HepG2 (cell line): ENCODE data around the gene PNPLA2. TPM values are rescaled to one million over a fixed set of nuclear protein-coding genes. Genes with fewer than 3 reads are reported as not detected.
A peak's percentile ranks its signal among the peaks of the same experiment; 100 is the strongest.

Experiments used
- AKAP8 ChIP-seq: sonication (generic); formaldehyde crosslinking; IDR thresholded peaks from 2 replicates; pipeline ENCODE4 v1.5.1; 2020; ENCODE audit warnings: mild to moderate bottlenecking, missing genetic modification reagents
- ASH2L ChIP-seq: fragments of 300-600, 200-600 bp; sonication (generic); IDR thresholded peaks from 2 replicates; pipeline ENCODE4 v1.7.0; 2017; ENCODE audit warnings: low read depth, mild to moderate bottlenecking, moderate library complexity, mixed read lengths, low read length; ENCODE audit not compliant: insufficient read length
- FOXJ3 ChIP-seq: sonication (generic); formaldehyde crosslinking; IDR thresholded peaks from 2 replicates; pipeline ENCODE4 v1.4.0; 2020; ENCODE audit warnings: missing genetic modification reagents, mild to moderate bottlenecking, borderline replicate concordance
- GTF3A ChIP-seq: sonication (generic); formaldehyde crosslinking; conservative IDR thresholded peaks from 2 replicates; pipeline ENCODE4 v1.4.0; 2020; ENCODE audit warnings: mild to moderate bottlenecking, missing genetic modification reagents
- MED1 ChIP-seq: sonication (generic); formaldehyde crosslinking; IDR thresholded peaks from 2 replicates; pipeline ENCODE4 v1.4.0; 2020; ENCODE audit warnings: missing genetic modification reagents
- NFRKB ChIP-seq: fragments of 450-650 bp; IDR thresholded peaks from 2 replicates; pipeline ENCODE4 v1.6.1; 2017
- SP1 ChIP-seq, 2 experiments: fragments of 450-650 bp in 1 of 2; sonication (generic) in 1 of 2; formaldehyde crosslinking in 1 of 2; IDR thresholded peaks; 2 replicates each; pipeline versions ENCODE4 v1.4.0 to v1.6.1; 2016 to 2020; ENCODE audit warnings: missing genetic modification reagents in 1 of 2
- ZBTB7A ChIP-seq: sonication (generic); formaldehyde crosslinking; IDR thresholded peaks from 2 replicates; pipeline ENCODE4 v1.8.0; 2022; ENCODE audit warnings: mild to moderate bottlenecking, missing genetic modification reagents
- ZFP36L2 ChIP-seq: sonication (generic); formaldehyde crosslinking; IDR thresholded peaks from 2 replicates; pipeline ENCODE4 v1.4.0; 2020; ENCODE audit warnings: missing genetic modification reagents
- ZMYM2 ChIP-seq: sonication (generic); formaldehyde crosslinking; IDR thresholded peaks from 2 replicates; pipeline ENCODE4 v1.8.0; 2022; ENCODE audit warnings: mild to moderate bottlenecking, missing genetic modification reagents
- ZNF136 ChIP-seq: sonication (generic); formaldehyde crosslinking; IDR thresholded peaks from 2 replicates; pipeline ENCODE4 v1.8.1; 2022; ENCODE audit warnings: low read depth, mild to moderate bottlenecking, moderate library complexity, missing genetic modification reagents
- ZNF160 ChIP-seq: sonication (generic); formaldehyde crosslinking; IDR thresholded peaks from 2 replicates; pipeline ENCODE4 v1.8.0; 2022; ENCODE audit warnings: mild to moderate bottlenecking, inconsistent platforms, missing genetic modification reagents
- ZNF205 ChIP-seq: IDR thresholded peaks from 2 replicates; pipeline ENCODE4 v1.6.1; 2018; ENCODE audit warnings: missing biosample characterization, missing genetic modification reagents
- ZNF768 ChIP-seq: sonication (generic); formaldehyde crosslinking; IDR thresholded peaks from 2 replicates; pipeline ENCODE4 v1.4.0; 2020; ENCODE audit warnings: missing genetic modification reagents
- ZSCAN29 ChIP-seq: sonication (generic); formaldehyde crosslinking; conservative IDR thresholded peaks from 2 replicates; pipeline ENCODE4 v1.4.0; 2020; ENCODE audit warnings: mild to moderate bottlenecking, missing genetic modification reagents
- ZZZ3 ChIP-seq: sonication (generic); formaldehyde crosslinking; IDR thresholded peaks from 2 replicates; pipeline ENCODE4 v1.4.0; 2020; ENCODE audit warnings: missing genetic modification reagents, mild to moderate bottlenecking, borderline replicate concordance
- polyA plus RNA-seq, 8 experiments: library from polyadenylated mRNA; depleted of rRNA in 3 of 8; stranded (reverse) in 7 of 8; unstranded in 1 of 8; fragments of >200 nt; fragmentation: Illumina TruSeq in 4 of 8; extraction: Trizol in 4 of 8; gene quantifications; 2 replicates each; pipeline versions ENCODE4 v1.2.1 to v1.2.3, GENCODE V29; 2011 to 2016; ENCODE audit warnings: low read depth in 4 of 8, missing spikeins in 1 of 8, mixed read lengths in 1 of 8; ENCODE audit not compliant: insufficient read depth in 1 of 8
- total RNA-seq, 5 experiments: library from RNA; depleted of rRNA; stranded (reverse); fragments of >200 nt; fragmentation: Illumina TruSeq; extraction: Trizol; gene quantifications; 2 replicates each; pipeline ENCODE4 v1.2.3, GENCODE V29; 2016; ENCODE audit warnings: low read depth in 1 of 5
- TF ChIP-seq, protein P1 (sequence below): sonication (generic); formaldehyde crosslinking; IDR thresholded peaks from 2 replicates; pipeline ENCODE4 v1.5.1; 2020; ENCODE audit warnings: mild to moderate bottlenecking, missing genetic modification reagents
- TF ChIP-seq, protein P2 (sequence below): sonication (generic); formaldehyde crosslinking; IDR thresholded peaks from 2 replicates; pipeline ENCODE4 v1.4.0; 2020; ENCODE audit warnings: mild to moderate bottlenecking, missing genetic modification reagents
- TF ChIP-seq, protein P3 (sequence below): sonication (generic); formaldehyde crosslinking; IDR thresholded peaks from 2 replicates; pipeline ENCODE4 v1.4.0; 2020; ENCODE audit warnings: missing genetic modification reagents
- TF ChIP-seq, protein P4 (sequence below): sonication (generic); formaldehyde crosslinking; IDR thresholded peaks from 2 replicates; pipeline ENCODE4 v1.5.1; 2020; ENCODE audit warnings: mild to moderate bottlenecking, missing genetic modification reagents, moderate library complexity
- TF ChIP-seq, protein P5 (sequence below): IDR thresholded peaks from 2 replicates; pipeline ENCODE4 v1.6.1; 2016; ENCODE audit warnings: missing compliant biosample characterization, missing genetic modification reagents, borderline replicate concordance
- TF ChIP-seq, protein P6 (sequence below): sonication (generic); formaldehyde crosslinking; IDR thresholded peaks from 2 replicates; pipeline ENCODE4 v1.4.0; 2020; ENCODE audit warnings: missing genetic modification reagents

The PNPLA2 gene
- total and polyA plus RNA-seq, 2 of the 13 experiments (the other 11 are each of a cell fraction or from before 2014, with no cell fraction given), result 10.5 to 43.2 TPM

DNA sequence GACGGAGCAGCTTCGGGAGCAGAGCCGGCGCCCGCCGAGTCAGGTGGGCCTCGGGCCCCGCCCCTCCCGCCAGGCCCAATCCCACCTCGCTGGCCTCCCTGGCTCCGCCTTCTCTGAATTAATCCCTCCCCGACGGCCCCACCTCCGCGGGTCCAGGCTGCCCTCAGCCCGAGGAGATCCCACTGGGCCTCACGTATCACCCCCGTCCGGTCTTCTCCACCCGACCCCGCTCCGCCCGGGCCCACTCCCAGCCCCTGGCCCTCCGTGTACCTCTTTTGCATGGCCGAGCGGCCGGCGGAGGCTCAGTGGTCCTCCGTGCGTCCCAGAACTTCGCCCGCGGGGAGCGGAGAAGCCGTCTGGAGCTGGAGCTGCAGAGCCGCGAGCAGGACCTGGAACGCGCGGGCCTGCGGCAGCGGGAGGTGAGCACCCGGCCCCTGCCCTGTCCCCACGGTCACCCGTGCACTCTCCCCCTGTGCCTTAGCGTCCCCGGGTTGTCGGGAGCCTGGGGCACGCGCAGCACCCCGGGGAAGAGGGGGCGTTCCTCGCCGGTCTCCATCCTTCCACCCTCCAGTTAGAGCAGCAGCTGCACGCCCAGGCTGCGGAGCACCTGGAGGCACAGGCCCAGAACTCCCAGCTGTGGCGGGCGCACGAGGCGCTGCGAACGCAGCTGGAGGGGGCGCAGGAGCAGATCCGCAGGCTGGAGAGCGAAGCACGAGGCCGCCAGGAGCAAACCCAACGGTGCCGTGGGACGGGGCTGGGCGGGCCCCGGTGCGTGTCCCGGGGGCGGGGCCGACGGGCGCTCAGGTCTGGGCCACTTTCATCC is 11.8 kb downstream of the PNPLA2 start (continued):
- TF ChIP-seq MED1 (CRISPR knock-in tag) (no peak), ZNF205 (CRISPR knock-in tag) (no peak), AKAP8 (CRISPR knock-in tag) (peak; percentile 96), ASH2L (no peak), ZNF136 (no peak), ZSCAN29 (CRISPR knock-in tag) (no peak), ZFP36L2 (CRISPR knock-in tag) (no peak), ZBTB7A (CRISPR knock-in tag) (0 out of 2 replicates have a peak, but pooled peaks have one; percentile 11), SP1 (IDR thresholded peaks at IDR 0.05) (no peak), SP1 (CRISPR knock-in tag; IDR thresholded peaks at IDR 0.05) (peak; percentile 44), FOXJ3 (CRISPR knock-in tag) (no peak), ZNF160 (CRISPR knock-in tag) (no peak), GTF3A (CRISPR knock-in tag) (no peak), ZMYM2 (CRISPR knock-in tag) (peak; percentile 59; the same call in 1 of the 2 replicates), NFRKB (no peak), ZNF768 (CRISPR knock-in tag) (no peak), ZZZ3 (no peak)
- TF ChIP-seq, protein P1, sequence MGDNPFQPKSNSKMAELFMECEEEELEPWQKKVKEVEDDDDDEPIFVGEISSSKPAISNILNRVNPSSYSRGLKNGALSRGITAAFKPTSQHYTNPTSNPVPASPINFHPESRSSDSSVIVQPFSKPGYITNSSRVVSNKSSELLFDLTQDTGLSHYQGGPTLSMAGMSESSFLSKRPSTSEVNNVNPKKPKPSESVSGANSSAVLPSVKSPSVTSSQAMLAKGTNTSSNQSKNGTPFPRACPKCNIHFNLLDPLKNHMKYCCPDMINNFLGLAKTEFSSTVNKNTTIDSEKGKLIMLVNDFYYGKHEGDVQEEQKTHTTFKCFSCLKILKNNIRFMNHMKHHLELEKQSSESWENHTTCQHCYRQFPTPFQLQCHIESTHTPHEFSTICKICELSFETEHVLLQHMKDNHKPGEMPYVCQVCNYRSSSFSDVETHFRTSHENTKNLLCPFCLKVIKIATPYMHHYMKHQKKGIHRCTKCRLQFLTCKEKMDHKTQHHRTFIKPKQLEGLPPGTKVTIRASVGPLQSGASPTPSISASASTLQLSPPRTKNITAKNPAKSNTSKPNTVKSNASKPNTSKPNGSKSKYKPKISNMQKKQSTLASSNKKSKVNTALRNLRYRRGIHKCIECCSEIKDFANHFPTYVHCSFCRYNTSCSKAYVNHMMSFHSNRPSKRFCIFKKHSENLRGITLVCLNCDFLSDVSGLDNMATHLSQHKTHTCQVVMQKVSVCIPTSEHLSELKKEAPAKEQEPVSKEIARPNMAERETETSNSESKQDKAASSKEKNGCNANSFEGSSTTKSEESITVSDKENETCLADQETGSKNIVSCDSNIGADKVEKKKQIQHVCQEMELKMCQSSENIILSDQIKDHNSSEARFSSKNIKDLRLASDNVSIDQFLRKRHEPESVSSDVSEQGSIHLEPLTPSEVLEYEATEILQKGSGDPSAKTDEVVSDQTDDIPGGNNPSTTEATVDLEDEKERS (CRISPR knock-in tag), result no peak; the same call in 1 of the 2 replicates
- TF ChIP-seq, protein P2, sequence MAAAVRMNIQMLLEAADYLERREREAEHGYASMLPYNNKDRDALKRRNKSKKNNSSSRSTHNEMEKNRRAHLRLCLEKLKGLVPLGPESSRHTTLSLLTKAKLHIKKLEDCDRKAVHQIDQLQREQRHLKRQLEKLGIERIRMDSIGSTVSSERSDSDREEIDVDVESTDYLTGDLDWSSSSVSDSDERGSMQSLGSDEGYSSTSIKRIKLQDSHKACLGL (CRISPR knock-in tag), result peak; percentile 76
- TF ChIP-seq, protein P3, sequence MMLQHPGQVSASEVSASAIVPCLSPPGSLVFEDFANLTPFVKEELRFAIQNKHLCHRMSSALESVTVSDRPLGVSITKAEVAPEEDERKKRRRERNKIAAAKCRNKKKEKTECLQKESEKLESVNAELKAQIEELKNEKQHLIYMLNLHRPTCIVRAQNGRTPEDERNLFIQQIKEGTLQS (CRISPR knock-in tag), result 0 out of 2 replicates have a peak, but pooled peaks have one; percentile 11
- TF ChIP-seq, protein P4, sequence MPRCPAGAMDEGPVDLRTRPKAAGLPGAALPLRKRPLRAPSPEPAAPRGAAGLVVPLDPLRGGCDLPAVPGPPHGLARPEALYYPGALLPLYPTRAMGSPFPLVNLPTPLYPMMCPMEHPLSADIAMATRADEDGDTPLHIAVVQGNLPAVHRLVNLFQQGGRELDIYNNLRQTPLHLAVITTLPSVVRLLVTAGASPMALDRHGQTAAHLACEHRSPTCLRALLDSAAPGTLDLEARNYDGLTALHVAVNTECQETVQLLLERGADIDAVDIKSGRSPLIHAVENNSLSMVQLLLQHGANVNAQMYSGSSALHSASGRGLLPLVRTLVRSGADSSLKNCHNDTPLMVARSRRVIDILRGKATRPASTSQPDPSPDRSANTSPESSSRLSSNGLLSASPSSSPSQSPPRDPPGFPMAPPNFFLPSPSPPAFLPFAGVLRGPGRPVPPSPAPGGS (CRISPR knock-in tag), result peak; percentile 77; the same call in 1 of the 2 replicates
- TF ChIP-seq, protein P5, sequence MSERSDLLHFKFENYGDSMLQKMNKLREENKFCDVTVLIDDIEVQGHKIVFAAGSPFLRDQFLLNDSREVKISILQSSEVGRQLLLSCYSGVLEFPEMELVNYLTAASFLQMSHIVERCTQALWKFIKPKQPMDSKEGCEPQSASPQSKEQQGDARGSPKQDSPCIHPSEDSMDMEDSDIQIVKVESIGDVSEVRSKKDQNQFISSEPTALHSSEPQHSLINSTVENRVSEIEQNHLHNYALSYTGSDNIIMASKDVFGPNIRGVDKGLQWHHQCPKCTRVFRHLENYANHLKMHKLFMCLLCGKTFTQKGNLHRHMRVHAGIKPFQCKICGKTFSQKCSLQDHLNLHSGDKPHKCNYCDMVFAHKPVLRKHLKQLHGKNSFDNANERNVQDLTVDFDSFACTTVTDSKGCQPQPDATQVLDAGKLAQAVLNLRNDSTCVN, result no peak
- TF ChIP-seq, protein P6, sequence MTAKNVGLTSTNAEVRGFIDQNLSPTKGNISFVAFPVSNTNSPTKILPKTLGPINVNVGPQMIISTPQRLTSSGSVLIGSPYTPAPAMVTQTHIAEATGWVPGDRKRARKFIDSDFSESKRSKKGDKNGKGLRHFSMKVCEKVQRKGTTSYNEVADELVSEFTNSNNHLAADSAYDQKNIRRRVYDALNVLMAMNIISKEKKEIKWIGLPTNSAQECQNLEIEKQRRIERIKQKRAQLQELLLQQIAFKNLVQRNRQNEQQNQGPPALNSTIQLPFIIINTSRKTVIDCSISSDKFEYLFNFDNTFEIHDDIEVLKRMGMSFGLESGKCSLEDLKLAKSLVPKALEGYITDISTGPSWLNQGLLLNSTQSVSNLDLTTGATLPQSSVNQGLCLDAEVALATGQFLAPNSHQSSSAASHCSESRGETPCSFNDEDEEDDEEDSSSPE, result peak; percentile 46; the same call in 1 of the 2 replicates
